ENCODE results near the gene PCK2.

The PCK2 gene

DNA sequence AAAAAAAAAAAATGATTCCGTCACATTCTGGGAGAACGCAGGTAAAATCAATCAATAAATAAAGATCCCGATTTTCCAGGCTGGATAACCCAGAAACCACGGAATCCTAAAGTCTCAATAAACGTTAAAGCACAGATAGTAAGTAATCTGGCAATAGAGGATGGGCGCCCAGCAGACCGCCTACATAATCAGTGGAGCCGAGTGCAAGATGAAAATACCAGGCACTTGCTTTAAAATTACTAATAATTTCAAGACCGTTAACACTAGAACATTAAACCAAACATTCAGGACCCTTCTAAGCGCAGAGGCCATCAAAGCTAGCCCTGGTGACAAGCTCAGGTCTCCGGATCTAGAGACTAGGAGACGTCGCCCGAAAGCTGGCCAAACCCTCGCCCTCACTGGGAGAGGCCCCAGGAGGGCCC is 19.3 kb downstream of the PCK2 start:
- no peak for TF ChIP-seq REST (IDR thresholded peaks at IDR 0.05; ENCODE audit: insufficient replicate concordance, low read depth)
- no peak for TF ChIP-seq CTCF (IDR thresholded peaks at IDR 0.05; ENCODE audit: insufficient read depth, low read length)
- no peak for TF ChIP-seq POLR2AphosphoS5 (IDR thresholded peaks at IDR 0.05; ENCODE audit: low read depth)
- TF ChIP-seq SPI1 (IDR thresholded peaks at IDR 0.05; ENCODE audit: borderline replicate concordance, low read depth): no peak
- TF ChIP-seq GABPA (IDR thresholded peaks at IDR 0.05; ENCODE audit: low read depth): no peak
- peak overlapping the region; percentile 65 for H3K4me3 ChIP-seq (replicated peaks; ENCODE audit: insufficient read depth, low read length)
- H3K27ac ChIP-seq (replicated peaks): peak overlapping the region; percentile 97
- DNase-seq (ENCODE audit: low read depth in 1 of 2, low spot score in 1 of 2): no peak
- H3K27me3 ChIP-seq (ENCODE audit: insufficient read depth, poor library complexity, severe bottlenecking): no peaks in the 10 kb centered on the region

- TF ChIP-seq POLR2AphosphoS5 (IDR thresholded peaks at IDR 0.05; ENCODE audit: low read depth) (peak; percentile 76; the same call in 1 of the 2 replicates), SPI1 (IDR thresholded peaks at IDR 0.05; ENCODE audit: borderline replicate concordance, low read depth) (0 out of 2 replicates have a peak, but pooled peaks have one; percentile 8), REST (IDR thresholded peaks at IDR 0.05; ENCODE audit: insufficient replicate concordance, low read depth) (peak; percentile 47), GABPA (IDR thresholded peaks at IDR 0.05; ENCODE audit: low read depth) (peak; percentile 78), CTCF (IDR thresholded peaks at IDR 0.05; ENCODE audit: insufficient read depth, low read length) (no peak)
- peak overlapping the region; percentile 97 for H3K27ac ChIP-seq (replicated peaks)
- DNase-seq (ENCODE audit: low read depth in 1 of 2, low spot score in 1 of 2): peak; percentile 79 to 93
Measured at GRCh38 chr14:24113801-24114531, 19.9 kb downstream of the PCK2 start.

DNA sequence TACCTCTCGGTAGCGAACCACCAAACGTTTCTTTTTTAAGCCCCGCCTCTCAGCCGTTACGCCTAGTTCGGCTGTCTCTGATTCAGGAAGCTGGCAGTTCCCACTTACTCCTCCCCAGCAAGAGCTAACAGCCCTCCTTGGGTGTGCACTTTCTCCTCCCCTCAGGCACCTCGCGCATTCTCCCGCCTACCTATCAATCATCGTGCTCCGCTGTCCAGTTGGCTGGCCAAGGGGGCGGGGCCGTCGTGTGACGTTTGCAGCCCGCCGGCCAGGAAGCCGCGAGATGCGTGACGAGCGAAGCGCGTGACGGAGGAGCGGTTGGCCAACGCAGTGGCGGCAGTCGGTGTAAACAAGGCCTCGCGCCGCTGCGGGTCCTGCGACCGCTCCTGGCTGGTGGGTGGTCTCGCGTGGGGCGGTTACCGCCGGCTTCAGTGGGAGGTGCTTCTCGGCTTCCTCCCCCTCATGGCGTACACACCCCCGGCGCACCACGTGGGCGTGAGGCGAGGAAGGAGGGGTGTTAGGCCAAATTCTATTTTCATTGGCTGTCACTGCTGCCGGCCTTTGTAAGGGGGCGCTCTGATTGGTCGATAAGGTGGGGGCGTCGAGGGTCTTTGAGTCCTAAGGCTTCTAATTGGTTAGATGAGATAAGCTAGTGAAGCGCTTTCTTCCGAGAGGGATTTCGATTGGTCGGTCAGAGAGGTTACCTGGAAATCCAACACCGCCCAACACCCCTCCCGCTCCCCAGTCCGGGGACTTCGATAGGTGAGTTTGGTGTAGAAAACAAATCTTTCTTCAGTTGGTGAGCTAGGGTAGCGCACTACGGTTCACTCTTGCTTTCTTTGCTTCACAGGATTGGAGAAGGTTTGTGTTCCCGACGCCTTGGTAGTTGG is 20.7 kb downstream of the PCK2 start, which contains the start of the genes DCAF11 and NRL:
TSS of gene DCAF11 (plus strand) at position 246 of the 890 bp plus-strand sequence. CDS start 818 bp downstream, outside the sequence.
TSS of gene NRL (minus strand) at position 418 of the 890 bp plus-strand sequence. CDS start 32,101 bp downstream, outside the sequence.
- Histone ChIP-seq H3K27me3 (ENCODE audit: insufficient read depth, poor library complexity, severe bottlenecking) (no peaks in the 10 kb centered on the region), H3K27ac (replicated peaks) (peak within 1 kb of the TSS; percentile 97), H3K4me3 (replicated peaks; ENCODE audit: insufficient read depth, low read length) (peak within 1 kb of the TSS; percentile 88)
- DNase-seq (ENCODE audit: low read depth in 1 of 2, low spot score in 1 of 2): peak; percentile 99 to 100
- TF ChIP-seq CTCF (IDR thresholded peaks at IDR 0.05; ENCODE audit: insufficient read depth, low read length): no peak
- no peak for TF ChIP-seq REST (IDR thresholded peaks at IDR 0.05; ENCODE audit: insufficient replicate concordance, low read depth)
- TF ChIP-seq POLR2AphosphoS5 (IDR thresholded peaks at IDR 0.05; ENCODE audit: low read depth): peak; percentile 72; the same call in 1 of the 2 replicates
- TF ChIP-seq SPI1 (IDR thresholded peaks at IDR 0.05; ENCODE audit: borderline replicate concordance, low read depth): peak; percentile 26; the same call in 1 of the 2 replicates
- TF ChIP-seq GABPA (IDR thresholded peaks at IDR 0.05; ENCODE audit: low read depth): peak; percentile 19; the same call in 1 of the 2 replicates

More at GRCh38 chr14:24113801-24114531, 19.9 kb downstream of the PCK2 start:
- Histone ChIP-seq H3K4me3 (replicated peaks; ENCODE audit: insufficient read depth, low read length) (peak overlapping the region; percentile 65), H3K27me3 (ENCODE audit: insufficient read depth, poor library complexity, severe bottlenecking) (no peaks in the 10 kb centered on the region)
